Ishikawa (cell line): ENCODE results near the gene SMARCC1.

Experiments used
- CEBPB ChIP-seq: IDR thresholded peaks from 2 replicates; pipeline ENCODE4 v1.6.1; 2012
- CREB1 ChIP-seq: IDR thresholded peaks from 2 replicates; pipeline ENCODE4 v1.6.1; 2012; ENCODE audit warnings: low read depth
- EGR1 ChIP-seq: IDR thresholded peaks from 2 replicates; pipeline ENCODE4 v1.6.1; 2012
- EP300 ChIP-seq: IDR thresholded peaks from 2 replicates; pipeline ENCODE4 v1.6.1; 2012; ENCODE audit warnings: borderline replicate concordance
- FOXM1 ChIP-seq: IDR thresholded peaks from 2 replicates; pipeline ENCODE4 v1.6.1; 2012; ENCODE audit warnings: low read depth, borderline replicate concordance
- NFIC ChIP-seq: IDR thresholded peaks from 2 replicates; pipeline ENCODE4 v1.6.1; 2012
- RAD21 ChIP-seq: IDR thresholded peaks from 2 replicates; pipeline ENCODE4 v1.6.1; 2012; ENCODE audit warnings: low read depth
- TAF1 ChIP-seq: IDR thresholded peaks from 2 replicates; pipeline ENCODE4 v1.6.1; 2012; ENCODE audit warnings: low read depth, mild to moderate bottlenecking
- TCF12 ChIP-seq: IDR thresholded peaks from 2 replicates; pipeline ENCODE4 v1.6.1; 2012; ENCODE audit warnings: low read depth
- TEAD4 ChIP-seq: IDR thresholded peaks from 2 replicates; pipeline ENCODE4 v1.6.1; 2012
- YY1 ChIP-seq: IDR thresholded peaks from 2 replicates; pipeline ENCODE4 v1.6.1; 2012; ENCODE audit warnings: low read depth
- ZBTB7A ChIP-seq: IDR thresholded peaks from 2 replicates; pipeline ENCODE4 v1.6.1; 2012; ENCODE audit warnings: low read depth
- TF ChIP-seq, protein P1 (sequence below): IDR thresholded peaks from 2 replicates; pipeline ENCODE4 v1.6.1; 2012
- TF ChIP-seq, protein P2 (sequence below): IDR thresholded peaks from 2 replicates; pipeline ENCODE4 v1.6.1; 2012
- TF ChIP-seq, protein P3 (sequence below): IDR thresholded peaks from 2 replicates; pipeline ENCODE4 v1.6.1; 2012; ENCODE audit warnings: low read depth, mild to moderate bottlenecking

The SMARCC1 gene

DNA sequence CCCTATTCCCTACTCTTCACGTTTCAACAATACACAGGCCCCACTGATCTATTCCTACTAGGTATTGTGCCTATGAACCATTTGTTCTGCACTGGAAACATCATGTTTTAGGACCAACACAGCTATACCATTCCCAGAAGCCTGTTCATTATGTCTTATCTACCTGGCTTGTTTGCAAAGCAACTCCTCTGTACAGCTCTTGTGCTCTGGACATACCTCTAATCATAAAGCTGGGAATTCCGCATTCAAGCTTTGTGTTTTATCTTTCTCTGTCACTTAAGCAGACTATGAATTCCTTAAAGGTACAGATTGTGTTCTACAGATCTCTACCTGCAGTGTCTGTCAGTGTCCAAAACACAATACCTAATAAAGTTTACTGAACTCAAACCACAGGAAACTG, 115.6 kb downstream of the SMARCC1 start:
- TF ChIP-seq, protein P1, sequence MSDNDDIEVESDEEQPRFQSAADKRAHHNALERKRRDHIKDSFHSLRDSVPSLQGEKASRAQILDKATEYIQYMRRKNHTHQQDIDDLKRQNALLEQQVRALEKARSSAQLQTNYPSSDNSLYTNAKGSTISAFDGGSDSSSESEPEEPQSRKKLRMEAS: no peak
- no peak for TF ChIP-seq CEBPB
- TF ChIP-seq YY1: no peak
- TF ChIP-seq ZBTB7A: no peak
- TF ChIP-seq EGR1: no peak
- TF ChIP-seq, protein P2, sequence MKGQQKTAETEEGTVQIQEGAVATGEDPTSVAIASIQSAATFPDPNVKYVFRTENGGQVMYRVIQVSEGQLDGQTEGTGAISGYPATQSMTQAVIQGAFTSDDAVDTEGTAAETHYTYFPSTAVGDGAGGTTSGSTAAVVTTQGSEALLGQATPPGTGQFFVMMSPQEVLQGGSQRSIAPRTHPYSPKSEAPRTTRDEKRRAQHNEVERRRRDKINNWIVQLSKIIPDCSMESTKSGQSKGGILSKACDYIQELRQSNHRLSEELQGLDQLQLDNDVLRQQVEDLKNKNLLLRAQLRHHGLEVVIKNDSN: no peak
- no peak for TF ChIP-seq FOXM1
- TF ChIP-seq, protein P3, sequence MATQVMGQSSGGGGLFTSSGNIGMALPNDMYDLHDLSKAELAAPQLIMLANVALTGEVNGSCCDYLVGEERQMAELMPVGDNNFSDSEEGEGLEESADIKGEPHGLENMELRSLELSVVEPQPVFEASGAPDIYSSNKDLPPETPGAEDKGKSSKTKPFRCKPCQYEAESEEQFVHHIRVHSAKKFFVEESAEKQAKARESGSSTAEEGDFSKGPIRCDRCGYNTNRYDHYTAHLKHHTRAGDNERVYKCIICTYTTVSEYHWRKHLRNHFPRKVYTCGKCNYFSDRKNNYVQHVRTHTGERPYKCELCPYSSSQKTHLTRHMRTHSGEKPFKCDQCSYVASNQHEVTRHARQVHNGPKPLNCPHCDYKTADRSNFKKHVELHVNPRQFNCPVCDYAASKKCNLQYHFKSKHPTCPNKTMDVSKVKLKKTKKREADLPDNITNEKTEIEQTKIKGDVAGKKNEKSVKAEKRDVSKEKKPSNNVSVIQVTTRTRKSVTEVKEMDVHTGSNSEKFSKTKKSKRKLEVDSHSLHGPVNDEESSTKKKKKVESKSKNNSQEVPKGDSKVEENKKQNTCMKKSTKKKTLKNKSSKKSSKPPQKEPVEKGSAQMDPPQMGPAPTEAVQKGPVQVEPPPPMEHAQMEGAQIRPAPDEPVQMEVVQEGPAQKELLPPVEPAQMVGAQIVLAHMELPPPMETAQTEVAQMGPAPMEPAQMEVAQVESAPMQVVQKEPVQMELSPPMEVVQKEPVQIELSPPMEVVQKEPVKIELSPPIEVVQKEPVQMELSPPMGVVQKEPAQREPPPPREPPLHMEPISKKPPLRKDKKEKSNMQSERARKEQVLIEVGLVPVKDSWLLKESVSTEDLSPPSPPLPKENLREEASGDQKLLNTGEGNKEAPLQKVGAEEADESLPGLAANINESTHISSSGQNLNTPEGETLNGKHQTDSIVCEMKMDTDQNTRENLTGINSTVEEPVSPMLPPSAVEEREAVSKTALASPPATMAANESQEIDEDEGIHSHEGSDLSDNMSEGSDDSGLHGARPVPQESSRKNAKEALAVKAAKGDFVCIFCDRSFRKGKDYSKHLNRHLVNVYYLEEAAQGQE: no peak
- no peak for TF ChIP-seq TAF1
- no peak for TF ChIP-seq TEAD4
- TF ChIP-seq EP300: no peak
- no peak for TF ChIP-seq CREB1
- TF ChIP-seq NFIC: no peak
- TF ChIP-seq RAD21: no peak
- no peak for TF ChIP-seq TCF12

DNA sequence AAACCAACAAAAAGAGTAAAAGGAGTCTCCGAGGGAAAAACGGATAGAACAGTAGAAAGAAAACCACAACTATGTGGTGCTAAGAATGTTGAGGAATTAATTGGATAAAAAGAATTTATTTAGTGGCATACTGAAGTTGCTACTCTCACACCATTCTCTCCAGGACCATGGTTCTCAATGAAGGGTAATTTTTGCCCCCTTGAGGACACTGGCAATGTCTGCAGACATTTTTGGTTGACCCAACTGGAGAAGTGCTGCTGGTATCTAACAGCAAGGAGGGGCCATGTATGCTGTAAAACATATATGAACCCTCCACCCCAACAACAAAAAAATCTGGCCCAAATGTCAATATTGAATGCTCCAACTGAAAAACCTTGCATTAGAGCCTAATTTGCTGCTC, 117.2 kb downstream of the SMARCC1 start:
- TF ChIP-seq RAD21: peak; percentile 24; the same call in 1 of the 2 replicates
- no peak for TF ChIP-seq TEAD4

DNA sequence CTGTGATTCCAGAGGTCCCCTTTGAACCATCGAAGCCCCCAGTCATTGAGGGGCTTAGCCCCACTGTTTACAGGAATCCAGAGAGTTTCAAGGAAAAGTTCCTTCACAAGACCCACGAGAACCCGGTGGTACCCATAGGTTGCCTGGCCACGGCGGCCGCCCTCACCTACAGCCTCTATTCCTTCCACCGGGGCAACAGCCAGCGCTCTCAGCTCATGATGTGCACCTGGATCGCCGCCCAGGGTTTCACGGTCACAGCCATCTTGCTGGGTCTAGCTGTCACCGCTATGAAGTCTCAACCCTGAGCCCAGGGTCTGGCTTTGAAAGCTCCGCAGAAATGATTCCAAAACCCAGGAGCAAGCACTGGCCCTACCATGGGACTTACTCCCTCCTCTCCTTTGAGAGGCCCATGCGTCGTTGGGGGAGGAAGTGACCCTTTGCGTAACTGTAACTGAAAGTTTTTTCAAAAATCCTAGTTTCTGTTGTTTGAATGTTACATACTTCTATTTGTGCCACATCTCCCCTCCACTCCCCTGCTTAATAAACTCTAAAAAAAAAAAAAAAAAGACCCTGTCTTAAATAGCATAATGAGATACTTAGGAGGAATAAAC, 118.0 kb downstream of the SMARCC1 start:
- TF ChIP-seq CREB1: no peak
- no peak for TF ChIP-seq FOXM1
- TF ChIP-seq, protein P3: no peak
- no peak for TF ChIP-seq CEBPB
- TF ChIP-seq, protein P2: no peak
- no peak for TF ChIP-seq EGR1
- no peak for TF ChIP-seq YY1
- no peak for TF ChIP-seq TEAD4
- TF ChIP-seq, protein P1: no peak
- no peak for TF ChIP-seq TCF12
- no peak for TF ChIP-seq RAD21
- TF ChIP-seq TAF1: no peak
- TF ChIP-seq EP300: no peak
- TF ChIP-seq ZBTB7A: no peak
- TF ChIP-seq NFIC: no peak

DNA sequence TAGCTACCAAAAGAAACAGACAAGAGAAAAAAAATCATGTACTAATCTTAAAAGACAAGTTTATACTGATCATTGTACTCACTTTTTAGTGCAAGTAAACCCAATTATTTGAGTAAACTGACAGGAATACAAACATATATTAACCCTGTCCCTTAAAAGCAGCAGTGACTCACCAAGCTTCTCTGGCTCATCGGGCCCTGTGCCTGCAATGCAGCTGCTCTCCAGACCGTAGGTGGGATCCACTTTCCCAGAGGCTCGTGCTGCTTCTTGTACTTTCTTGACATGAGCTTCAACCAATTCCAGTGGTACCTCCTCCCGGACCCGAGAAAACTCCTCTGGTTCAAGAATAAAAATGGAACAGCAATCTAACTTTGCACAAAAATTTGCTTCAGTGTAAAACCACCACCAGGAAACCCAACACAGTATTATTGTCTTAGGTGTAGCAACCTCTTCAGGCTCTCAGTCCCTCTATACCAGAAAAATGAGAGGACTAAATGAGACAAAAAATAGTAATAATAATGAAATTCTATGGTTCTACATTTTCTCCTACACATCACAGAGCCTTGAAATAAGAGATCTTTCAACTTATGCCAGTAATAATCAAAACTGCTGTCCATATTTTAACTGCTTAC, 120.5 kb downstream of the SMARCC1 start:
- TF ChIP-seq, protein P2: no peak
- TF ChIP-seq, protein P3: no peak
- no peak for TF ChIP-seq EGR1
- no peak for TF ChIP-seq YY1
- TF ChIP-seq NFIC: no peak
- TF ChIP-seq EP300: no peak
- TF ChIP-seq RAD21: no peak
- TF ChIP-seq, protein P1: no peak
- TF ChIP-seq CREB1: no peak
- TF ChIP-seq TEAD4: no peak
- no peak for TF ChIP-seq TCF12
- TF ChIP-seq TAF1: no peak
- no peak for TF ChIP-seq FOXM1
- TF ChIP-seq CEBPB: no peak
- TF ChIP-seq ZBTB7A: no peak
